Parathyroid adenoma (tissue), 2 donors: ENCODE data around the gene KCNH5.
"Not testable (repeated sequence)": the region's sequence is repeated elsewhere in the genome, so short reads cannot be mapped to it uniquely, and the experiment has no call there.

Experiments
- H2AFZ ChIP-seq: fragments of 300-600 bp; sonication (generic); one replicate; pipeline ENCODE4 v1.7.0; 2017; ENCODE audit warnings: antibody characterized with exemption, mild to moderate bottlenecking
- H3K27ac ChIP-seq: fragments of 300-600 bp; sonication (generic); one replicate; pipeline ENCODE4 v1.7.0; 2017
- H3K27me3 ChIP-seq: fragments of 300-600 bp; sonication (generic); one replicate; pipeline ENCODE4 v1.7.0; 2017; ENCODE audit warnings: low read length; ENCODE audit not compliant: control insufficient read depth, insufficient read depth
- H3K36me3 ChIP-seq: fragments of 300-600 bp; sonication (generic); one replicate; pipeline ENCODE4 v1.7.0; 2017; ENCODE audit warnings: low read length; ENCODE audit not compliant: control insufficient read depth, insufficient read depth
- H3K4me1 ChIP-seq: fragments of 300-600 bp; sonication (generic); one replicate; pipeline ENCODE4 v1.7.0; 2017; ENCODE audit warnings: control low read depth
- H3K4me2 ChIP-seq: fragments of 300-600 bp; sonication (generic); one replicate; pipeline ENCODE4 v1.7.0; 2017; ENCODE audit warnings: low read length
- H3K4me3 ChIP-seq: fragments of 300-600 bp; sonication (generic); one replicate; pipeline ENCODE4 v1.7.0; 2017; ENCODE audit warnings: low read depth, low read length
- H3K79me2 ChIP-seq: fragments of 300-600 bp; sonication (generic); one replicate; pipeline ENCODE4 v1.7.0; 2017; ENCODE audit warnings: control low read depth
- H3K9ac ChIP-seq: fragments of 300-600 bp; sonication (generic); one replicate; pipeline ENCODE4 v1.7.0; 2017; ENCODE audit warnings: mild to moderate bottlenecking
- H3K9me3 ChIP-seq: fragments of 300-600 bp; sonication (generic); one replicate; pipeline ENCODE4 v1.7.0; 2017; ENCODE audit warnings: low read length; ENCODE audit not compliant: control insufficient read depth
- CTCF ChIP-seq: fragments of 300-600 bp; sonication (generic); IDR thresholded peaks from one replicate; pipeline ENCODE4 v1.7.0; 2017; ENCODE audit warnings: antibody characterized with exemption, mild to moderate bottlenecking
- donor health status: primary hyperparathyroidism.

Gene KCNH5

GRCh38 chr14:62882967-62883366, 162.3 kb downstream of the KCNH5 start:
- Histone ChIP-seq H3K27me3 (no peaks in the 10 kb centered on the region), H3K27ac (no peak overlapping the region), H3K4me2 (no peak overlapping the region), H2AFZ (no peak overlapping the region), H3K36me3 (no peaks in the 10 kb centered on the region), H3K9ac (no peak overlapping the region), H3K4me1 (no peaks in the 10 kb centered on the region), H3K4me3 (no peak overlapping the region), H3K79me2 (no peaks in the 10 kb centered on the region), H3K9me3 (no peaks in the 10 kb centered on the region)
- no peak for TF ChIP-seq CTCF

GRCh38 chr14:62866376-62866775, 178.9 kb downstream of the KCNH5 start:
- H2AFZ ChIP-seq, result no peak overlapping the region
- no peak overlapping the region for H3K9ac ChIP-seq
- no peaks in the 10 kb centered on the region for H3K9me3 ChIP-seq
- no peaks in the 10 kb centered on the region for H3K79me2 ChIP-seq
- H3K27ac ChIP-seq, result no peak overlapping the region
- TF ChIP-seq CTCF, result no peak
- no peak overlapping the region for H3K4me3 ChIP-seq
- H3K36me3 ChIP-seq, result no peaks in the 10 kb centered on the region
- H3K27me3 ChIP-seq, result no peaks in the 10 kb centered on the region
- no peak overlapping the region for H3K4me2 ChIP-seq
- H3K4me1 ChIP-seq, result no peaks in the 10 kb centered on the region

DNA sequence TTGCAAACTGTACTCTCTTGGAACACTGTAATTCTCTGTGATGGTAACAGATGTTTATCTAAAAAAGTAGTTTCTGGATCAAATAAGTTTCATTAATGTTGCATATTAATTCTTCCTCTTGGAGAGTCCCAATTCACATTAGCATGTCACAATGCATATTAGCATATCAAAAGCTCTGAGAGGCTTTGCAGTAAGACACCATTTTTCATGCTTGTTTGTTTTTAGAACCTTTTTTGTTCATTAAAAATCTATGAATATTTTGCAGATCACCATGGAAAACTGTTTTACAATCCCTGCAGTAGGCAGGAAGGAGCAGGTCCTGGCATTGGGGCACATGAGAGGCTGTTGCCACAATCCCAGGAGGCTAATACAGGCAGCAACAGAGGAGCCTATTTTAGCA, 180.7 kb downstream of the KCNH5 start:
- H3K27ac ChIP-seq, result no peak overlapping the region
- no peak for TF ChIP-seq CTCF
- H3K79me2 ChIP-seq, result no peaks in the 10 kb centered on the region
- no peak overlapping the region for H3K4me3 ChIP-seq
- no peaks in the 10 kb centered on the region for H3K27me3 ChIP-seq
- no peak overlapping the region for H3K9ac ChIP-seq
- no peaks in the 10 kb centered on the region for H3K9me3 ChIP-seq
- H3K36me3 ChIP-seq, result no peaks in the 10 kb centered on the region
- H3K4me1 ChIP-seq, result no peaks in the 10 kb centered on the region
- H2AFZ ChIP-seq, result no peak overlapping the region
- H3K4me2 ChIP-seq, result no peak overlapping the region

DNA sequence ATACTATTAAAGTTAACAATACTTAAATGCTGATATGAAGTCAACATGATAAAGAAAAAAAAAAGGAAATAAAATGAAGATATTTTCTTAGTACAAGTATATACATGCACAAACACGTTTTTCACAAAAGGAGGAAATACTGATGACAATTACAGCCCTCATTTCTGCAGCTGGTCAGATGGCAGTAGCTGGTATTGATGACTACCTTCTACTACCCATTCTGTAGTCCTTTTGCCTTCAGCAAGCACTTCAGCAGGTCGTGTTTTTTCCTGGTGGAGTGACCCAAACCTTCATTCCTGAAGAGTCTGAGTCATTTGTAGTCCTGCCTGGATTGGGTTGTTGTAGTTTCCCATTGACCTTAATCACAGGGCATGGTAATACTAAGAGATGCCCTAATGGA, 187.2 kb downstream of the KCNH5 start:
- not testable (repeated sequence) for H3K4me2 ChIP-seq, H3K9ac ChIP-seq, H3K27ac ChIP-seq, H3K9me3 ChIP-seq, H2AFZ ChIP-seq, H3K4me1 ChIP-seq, H3K79me2 ChIP-seq, H3K4me3 ChIP-seq, H3K27me3 ChIP-seq, H3K36me3 ChIP-seq

DNA sequence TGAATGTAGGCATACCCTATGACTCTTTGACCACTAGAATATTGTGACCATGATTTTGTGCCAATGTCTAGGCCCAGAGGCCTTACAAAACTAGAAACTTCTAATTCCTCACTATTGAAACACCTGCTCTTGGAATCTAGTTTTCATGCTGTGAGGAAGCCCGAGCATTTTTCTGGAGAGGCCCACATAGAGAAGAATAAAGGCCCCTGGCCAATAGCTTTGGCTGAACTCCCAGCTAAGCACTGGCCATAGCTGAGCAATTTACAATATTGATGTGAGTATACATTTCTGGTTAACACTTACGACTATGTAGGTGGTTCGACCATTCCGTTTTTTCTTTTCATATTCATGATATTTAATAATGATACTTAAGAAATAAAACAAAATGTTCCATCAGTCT, 190.3 kb downstream of the KCNH5 start:
- Histone ChIP-seq H3K4me3 (no peak overlapping the region), H2AFZ (no peak overlapping the region), H3K4me1 (no peaks in the 10 kb centered on the region), H3K79me2 (no peaks in the 10 kb centered on the region), H3K9ac (no peak overlapping the region), H3K4me2 (no peak overlapping the region), H3K9me3 (no peaks in the 10 kb centered on the region), H3K27ac (no peak overlapping the region), H3K27me3 (no peaks in the 10 kb centered on the region), H3K36me3 (no peaks in the 10 kb centered on the region)
- TF ChIP-seq CTCF, result no peak
